SK-N-SH (cell line): ENCODE measurements around the gene SLC25A28. TPM values are rescaled to one million over a fixed set of nuclear protein-coding genes. Genes with fewer than 3 reads are reported as not detected.
"Not testable (repeated sequence)": the region's sequence is repeated elsewhere in the genome, so short reads cannot be mapped to it uniquely, and the experiment has no call there.

Experiments
- CTCF ChIA-PET: fragments of 300-600, 350-600 bp; formaldehyde crosslinking; extraction: SDS; loops from one replicate; lab custom pipeline; 2021; lab: Yijun Ruan, JAX
- POLR2A ChIA-PET: fragments of 350-600 bp; sonication (Branson Sonifier 250); formaldehyde crosslinking; extraction: SDS; loops from one replicate; lab custom pipeline; 2020; ENCODE audit warnings: antibody characterized with exemption, inconsistent platforms; lab: Yijun Ruan, JAX
- DNase-seq: peaks from one replicate; pipeline ENCODE4 v3.0.0; 2012
- H2AFZ ChIP-seq: fragments of 200-600 bp; sonication (generic); 2 replicates; pipeline ENCODE4 v1.8.1; 2016; ENCODE audit warnings: antibody characterized with exemption, mild to moderate bottlenecking, low read depth
- H3F3A ChIP-seq: fragments of 200-600 bp; sonication (generic); replicated peaks from 2 replicates; pipeline ENCODE3; 2016; ENCODE audit warnings: antibody characterized with exemption, mild to moderate bottlenecking; ENCODE audit not compliant: insufficient read depth
- H3K27ac ChIP-seq, 2 experiments: fragments of 200-500 bp in 1 of 2; fragments of 200-600 bp in 1 of 2; sonication (Bioruptor generic) in 1 of 2; sonication (generic), shearing (Covaris generic) in 1 of 2; 2 replicates each; pipeline versions ENCODE4 v1.5.1 to v1.6.1; 2014 to 2016; ENCODE audit warnings: low read depth in 2 of 2, inconsistent platforms in 1 of 2, low read length in 1 of 2, mild to moderate bottlenecking in 1 of 2, mixed read lengths in 1 of 2
- H3K27me3 ChIP-seq: fragments of 200-600 bp; sonication (generic), shearing (Covaris generic); 2 replicates; pipeline ENCODE4 v1.6.1; 2016; ENCODE audit warnings: mixed run types; ENCODE audit not compliant: insufficient read depth
- H3K36me3 ChIP-seq, 2 experiments: fragments of 200-500 bp in 1 of 2; fragments of 200-600 bp in 1 of 2; sonication (Bioruptor generic) in 1 of 2; sonication (generic) in 1 of 2; replicated peaks in 1 of 2; 2 replicates each; pipeline versions ENCODE3 to v1.5.1; 2014 to 2016; ENCODE audit warnings: low read length in 1 of 2, mild to moderate bottlenecking in 1 of 2; ENCODE audit not compliant: insufficient read depth in 2 of 2, control insufficient read depth in 1 of 2
- H3K4me1 ChIP-seq, 2 experiments: fragments of 200-500 bp in 1 of 2; fragments of 200-600 bp in 1 of 2; sonication (Bioruptor generic) in 1 of 2; sonication (generic), shearing (Covaris generic) in 1 of 2; 2 replicates each; pipeline versions ENCODE4 v1.5.1 to v1.6.1; 2014 to 2016; ENCODE audit warnings: low read depth in 1 of 2, low read length in 1 of 2, mixed run types in 1 of 2; ENCODE audit not compliant: insufficient read depth in 2 of 2, control insufficient read depth in 1 of 2
- H3K4me2 ChIP-seq: fragments of 200-600 bp; sonication (generic), shearing (Covaris generic); 2 replicates; pipeline ENCODE4 v1.6.1; 2017; ENCODE audit warnings: mixed run types
- H3K4me3 ChIP-seq, 2 experiments: fragments of 200-500 bp in 1 of 2; fragments of 200-600 bp in 1 of 2; sonication (Bioruptor generic) in 1 of 2; sonication (generic), shearing (Covaris generic) in 1 of 2; 2 replicates each; pipeline versions ENCODE4 v1.5.1 to v1.8.1; 2014 to 2016; ENCODE audit warnings: low read depth in 2 of 2, inconsistent platforms in 1 of 2, low read length in 1 of 2, mild to moderate bottlenecking in 1 of 2, mixed read lengths in 1 of 2, moderate library complexity in 1 of 2
- H3K79me2 ChIP-seq: fragments of 200-600 bp; sonication (generic); 2 replicates; pipeline ENCODE4 v1.8.1; 2017; ENCODE audit warnings: mild to moderate bottlenecking; ENCODE audit not compliant: insufficient read depth
- H3K9ac ChIP-seq: fragments of 200-600 bp; sonication (generic); 2 replicates; pipeline ENCODE4 v1.6.1; 2017; ENCODE audit warnings: mixed run types
- H3K9me2 ChIP-seq: fragments of 200-600 bp; sonication (generic); 2 replicates; pipeline ENCODE4 v1.6.1; 2017; ENCODE audit warnings: mixed run types
- H3K9me3 ChIP-seq: fragments of 200-600 bp; sonication (generic); 2 replicates; pipeline ENCODE4 v1.6.1; 2017; ENCODE audit warnings: mixed run types, mild to moderate bottlenecking, moderate library complexity
- H4K20me1 ChIP-seq: fragments of 200-600 bp; sonication (generic); 2 replicates; pipeline ENCODE4 v1.6.1; 2017; ENCODE audit warnings: mild to moderate bottlenecking, mixed run types; ENCODE audit not compliant: insufficient read depth
- ELF1 ChIP-seq: IDR thresholded peaks from 2 replicates; pipeline ENCODE4 v1.4.0; 2012
- FOSL2 ChIP-seq: IDR thresholded peaks from 2 replicates; pipeline ENCODE4 v1.4.0; 2012; ENCODE audit warnings: low read depth, mild to moderate bottlenecking, moderate library complexity, borderline replicate concordance
- FOXM1 ChIP-seq: IDR thresholded peaks from 2 replicates; pipeline ENCODE4 v1.4.0; 2012; ENCODE audit warnings: low read depth, mild to moderate bottlenecking
- GABPA ChIP-seq: IDR thresholded peaks from 2 replicates; pipeline ENCODE4 v1.4.0; 2012; ENCODE audit warnings: low read depth, mild to moderate bottlenecking
- GATA2 ChIP-seq: sonication (generic); formaldehyde crosslinking; IDR thresholded peaks from 2 replicates; pipeline ENCODE4 v1.5.0; 2020; ENCODE audit warnings: mild to moderate bottlenecking, missing genetic modification reagents
- JUND ChIP-seq: IDR thresholded peaks from 2 replicates; pipeline ENCODE4 v1.4.0; 2012
- MEF2A ChIP-seq: IDR thresholded peaks from 2 replicates; pipeline ENCODE4 v1.4.0; 2012; ENCODE audit warnings: low read depth, borderline replicate concordance
- MXI1 ChIP-seq: IDR thresholded peaks from 2 replicates; pipeline ENCODE4 v1.6.1; 2012; ENCODE audit warnings: mild to moderate bottlenecking, low read depth, low read length, improper control_type of control experiment
- NRF1 ChIP-seq: IDR thresholded peaks from 2 replicates; pipeline ENCODE4 v1.6.1; 2012; ENCODE audit warnings: low read depth, mild to moderate bottlenecking, low read length
- RAD21 ChIP-seq: IDR thresholded peaks from 2 replicates; pipeline ENCODE4 v1.6.1; 2012; ENCODE audit warnings: mild to moderate bottlenecking, low read length
- RCOR1 ChIP-seq: fragments of 150-350 bp; IDR thresholded peaks from 2 replicates; pipeline ENCODE4 v1.6.1; 2017; ENCODE audit warnings: antibody characterized with exemption, low read length
- RXRA ChIP-seq: IDR thresholded peaks from 2 replicates; pipeline ENCODE4 v1.4.0; 2012; ENCODE audit warnings: low read depth, mild to moderate bottlenecking, borderline replicate concordance
- SIN3A ChIP-seq: IDR thresholded peaks from 2 replicates; pipeline ENCODE4 v1.6.1; 2012; ENCODE audit warnings: low read depth, mild to moderate bottlenecking, low read length, moderate library complexity, borderline replicate concordance
- TAF1 ChIP-seq: IDR thresholded peaks from 2 replicates; pipeline ENCODE4 v1.6.1; 2012; ENCODE audit warnings: low read depth, mild to moderate bottlenecking, low read length, moderate library complexity, borderline replicate concordance
- YY1 ChIP-seq: IDR thresholded peaks from 2 replicates; pipeline ENCODE4 v1.4.0; 2012; ENCODE audit warnings: low read depth, mild to moderate bottlenecking
- WGBS: methylation state at CpG from one replicate; pipeline ENCODE4 v1.1.6; 2017; ENCODE audit warnings: low lambda C conversion rate; 5-methylcytosine and 5-hydroxymethylcytosine counted together
- polyA plus RNA-seq, 3 experiments: library from polyadenylated mRNA; depleted of rRNA; stranded (reverse); fragments of >200 nt; gene quantifications; 2 replicates each; pipeline ENCODE4 v1.2.3, GENCODE V29; 2012
- TF ChIP-seq, protein P1 (sequence below): fragments of 200-600 bp; sonication (generic); IDR thresholded peaks from 2 replicates; pipeline ENCODE4 v1.6.1; 2017; ENCODE audit warnings: antibody characterized with exemption, mild to moderate bottlenecking, moderate library complexity
- TF ChIP-seq, protein P2 (sequence below): fragments of 150-350 bp; IDR thresholded peaks from 2 replicates; pipeline ENCODE4 v1.6.1; 2016; ENCODE audit warnings: mild to moderate bottlenecking, low read depth, low read length
- TF ChIP-seq, protein P3 (sequence below): IDR thresholded peaks from 2 replicates; pipeline ENCODE4 v1.6.1; 2012; ENCODE audit warnings: mild to moderate bottlenecking, low read depth, low read length, moderate library complexity
- TF ChIP-seq, protein P4 (sequence below): IDR thresholded peaks from 2 replicates; pipeline ENCODE4 v1.4.0; 2012; ENCODE audit warnings: low read depth, borderline replicate concordance
- TF ChIP-seq, protein P5 (sequence below): IDR thresholded peaks from 2 replicates; pipeline ENCODE4; 2012

SLC25A28 gene
- polyA plus RNA-seq, 1 of the 3 experiments (the other 2 are of a cell fraction): 23.8 TPM

DNA sequence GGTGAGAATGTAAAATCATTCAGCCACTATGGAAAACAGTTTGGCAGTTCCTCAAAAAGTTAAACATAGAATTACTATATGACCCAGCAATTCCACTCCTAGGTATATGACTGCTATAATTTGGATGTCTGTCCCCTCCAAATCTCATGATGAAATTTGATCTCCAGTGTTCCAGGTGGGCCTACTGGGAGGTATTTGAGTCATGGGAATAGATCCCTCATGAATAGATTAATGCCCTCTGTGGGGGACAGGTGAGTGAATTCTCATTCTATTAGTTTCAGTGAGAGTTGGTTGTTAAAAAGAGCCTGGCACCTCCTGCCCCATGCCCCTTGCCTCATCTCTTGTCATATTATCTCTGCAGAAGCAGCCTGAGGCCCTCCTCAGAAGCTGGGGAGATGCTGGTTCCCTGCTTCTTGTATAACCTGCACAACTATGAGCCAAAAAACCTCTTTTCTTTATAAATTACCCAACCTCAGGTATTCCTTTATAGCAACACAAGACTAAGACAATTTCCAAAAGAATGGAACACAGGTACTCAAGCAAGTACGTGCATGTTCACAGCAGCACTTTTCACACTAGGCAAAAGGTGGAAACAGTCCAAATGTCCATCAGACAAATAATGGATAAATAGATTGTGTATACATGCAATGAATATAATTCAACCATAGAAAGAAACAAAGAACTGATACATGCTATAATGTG is 8.8 kb upstream of the SLC25A28 start:
- DNase-seq: no peak
- peaks cover 4% of the 10 kb centered on the region for H3F3A ChIP-seq
- H3K9me2 ChIP-seq: no peaks in the 10 kb centered on the region
- peaks cover 8 to 9% of the 10 kb centered on the region in 2 experiments; a peak in 3 of 4 replicates for H3K4me1 ChIP-seq
- POLR2A ChIA-PET: no interaction called here
- no peak overlapping the region for H3K4me2 ChIP-seq
- H3K27ac ChIP-seq: no peak overlapping the region
- no peak overlapping the region for H2AFZ ChIP-seq
- TF ChIP-seq ELF1: no peak
- no peak for TF ChIP-seq NRF1
- no peak for TF ChIP-seq RCOR1
- TF ChIP-seq, protein P1, sequence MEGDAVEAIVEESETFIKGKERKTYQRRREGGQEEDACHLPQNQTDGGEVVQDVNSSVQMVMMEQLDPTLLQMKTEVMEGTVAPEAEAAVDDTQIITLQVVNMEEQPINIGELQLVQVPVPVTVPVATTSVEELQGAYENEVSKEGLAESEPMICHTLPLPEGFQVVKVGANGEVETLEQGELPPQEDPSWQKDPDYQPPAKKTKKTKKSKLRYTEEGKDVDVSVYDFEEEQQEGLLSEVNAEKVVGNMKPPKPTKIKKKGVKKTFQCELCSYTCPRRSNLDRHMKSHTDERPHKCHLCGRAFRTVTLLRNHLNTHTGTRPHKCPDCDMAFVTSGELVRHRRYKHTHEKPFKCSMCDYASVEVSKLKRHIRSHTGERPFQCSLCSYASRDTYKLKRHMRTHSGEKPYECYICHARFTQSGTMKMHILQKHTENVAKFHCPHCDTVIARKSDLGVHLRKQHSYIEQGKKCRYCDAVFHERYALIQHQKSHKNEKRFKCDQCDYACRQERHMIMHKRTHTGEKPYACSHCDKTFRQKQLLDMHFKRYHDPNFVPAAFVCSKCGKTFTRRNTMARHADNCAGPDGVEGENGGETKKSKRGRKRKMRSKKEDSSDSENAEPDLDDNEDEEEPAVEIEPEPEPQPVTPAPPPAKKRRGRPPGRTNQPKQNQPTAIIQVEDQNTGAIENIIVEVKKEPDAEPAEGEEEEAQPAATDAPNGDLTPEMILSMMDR: no peak
- no peak for TF ChIP-seq RAD21
- TF ChIP-seq, protein P2, sequence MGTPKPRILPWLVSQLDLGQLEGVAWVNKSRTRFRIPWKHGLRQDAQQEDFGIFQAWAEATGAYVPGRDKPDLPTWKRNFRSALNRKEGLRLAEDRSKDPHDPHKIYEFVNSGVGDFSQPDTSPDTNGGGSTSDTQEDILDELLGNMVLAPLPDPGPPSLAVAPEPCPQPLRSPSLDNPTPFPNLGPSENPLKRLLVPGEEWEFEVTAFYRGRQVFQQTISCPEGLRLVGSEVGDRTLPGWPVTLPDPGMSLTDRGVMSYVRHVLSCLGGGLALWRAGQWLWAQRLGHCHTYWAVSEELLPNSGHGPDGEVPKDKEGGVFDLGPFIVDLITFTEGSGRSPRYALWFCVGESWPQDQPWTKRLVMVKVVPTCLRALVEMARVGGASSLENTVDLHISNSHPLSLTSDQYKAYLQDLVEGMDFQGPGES: no peak
- no peak for TF ChIP-seq RXRA
- TF ChIP-seq MXI1: no peak
- TF ChIP-seq FOSL2: no peak
- TF ChIP-seq, protein P3, sequence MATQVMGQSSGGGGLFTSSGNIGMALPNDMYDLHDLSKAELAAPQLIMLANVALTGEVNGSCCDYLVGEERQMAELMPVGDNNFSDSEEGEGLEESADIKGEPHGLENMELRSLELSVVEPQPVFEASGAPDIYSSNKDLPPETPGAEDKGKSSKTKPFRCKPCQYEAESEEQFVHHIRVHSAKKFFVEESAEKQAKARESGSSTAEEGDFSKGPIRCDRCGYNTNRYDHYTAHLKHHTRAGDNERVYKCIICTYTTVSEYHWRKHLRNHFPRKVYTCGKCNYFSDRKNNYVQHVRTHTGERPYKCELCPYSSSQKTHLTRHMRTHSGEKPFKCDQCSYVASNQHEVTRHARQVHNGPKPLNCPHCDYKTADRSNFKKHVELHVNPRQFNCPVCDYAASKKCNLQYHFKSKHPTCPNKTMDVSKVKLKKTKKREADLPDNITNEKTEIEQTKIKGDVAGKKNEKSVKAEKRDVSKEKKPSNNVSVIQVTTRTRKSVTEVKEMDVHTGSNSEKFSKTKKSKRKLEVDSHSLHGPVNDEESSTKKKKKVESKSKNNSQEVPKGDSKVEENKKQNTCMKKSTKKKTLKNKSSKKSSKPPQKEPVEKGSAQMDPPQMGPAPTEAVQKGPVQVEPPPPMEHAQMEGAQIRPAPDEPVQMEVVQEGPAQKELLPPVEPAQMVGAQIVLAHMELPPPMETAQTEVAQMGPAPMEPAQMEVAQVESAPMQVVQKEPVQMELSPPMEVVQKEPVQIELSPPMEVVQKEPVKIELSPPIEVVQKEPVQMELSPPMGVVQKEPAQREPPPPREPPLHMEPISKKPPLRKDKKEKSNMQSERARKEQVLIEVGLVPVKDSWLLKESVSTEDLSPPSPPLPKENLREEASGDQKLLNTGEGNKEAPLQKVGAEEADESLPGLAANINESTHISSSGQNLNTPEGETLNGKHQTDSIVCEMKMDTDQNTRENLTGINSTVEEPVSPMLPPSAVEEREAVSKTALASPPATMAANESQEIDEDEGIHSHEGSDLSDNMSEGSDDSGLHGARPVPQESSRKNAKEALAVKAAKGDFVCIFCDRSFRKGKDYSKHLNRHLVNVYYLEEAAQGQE: no peak
- no peak for TF ChIP-seq GATA2 (CRISPR knock-in tag)
- TF ChIP-seq, protein P4, sequence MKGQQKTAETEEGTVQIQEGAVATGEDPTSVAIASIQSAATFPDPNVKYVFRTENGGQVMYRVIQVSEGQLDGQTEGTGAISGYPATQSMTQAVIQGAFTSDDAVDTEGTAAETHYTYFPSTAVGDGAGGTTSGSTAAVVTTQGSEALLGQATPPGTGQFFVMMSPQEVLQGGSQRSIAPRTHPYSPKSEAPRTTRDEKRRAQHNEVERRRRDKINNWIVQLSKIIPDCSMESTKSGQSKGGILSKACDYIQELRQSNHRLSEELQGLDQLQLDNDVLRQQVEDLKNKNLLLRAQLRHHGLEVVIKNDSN: no peak
- TF ChIP-seq, protein P5, sequence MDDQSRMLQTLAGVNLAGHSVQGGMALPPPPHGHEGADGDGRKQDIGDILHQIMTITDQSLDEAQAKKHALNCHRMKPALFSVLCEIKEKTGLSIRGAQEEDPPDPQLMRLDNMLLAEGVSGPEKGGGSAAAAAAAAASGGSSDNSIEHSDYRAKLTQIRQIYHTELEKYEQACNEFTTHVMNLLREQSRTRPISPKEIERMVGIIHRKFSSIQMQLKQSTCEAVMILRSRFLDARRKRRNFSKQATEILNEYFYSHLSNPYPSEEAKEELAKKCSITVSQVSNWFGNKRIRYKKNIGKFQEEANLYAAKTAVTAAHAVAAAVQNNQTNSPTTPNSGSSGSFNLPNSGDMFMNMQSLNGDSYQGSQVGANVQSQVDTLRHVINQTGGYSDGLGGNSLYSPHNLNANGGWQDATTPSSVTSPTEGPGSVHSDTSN: no peak
- TF ChIP-seq GABPA: no peak
- TF ChIP-seq SIN3A: no peak
- no peak for TF ChIP-seq JUND
- TF ChIP-seq MEF2A: no peak
- TF ChIP-seq TAF1: no peak
- no peak for TF ChIP-seq YY1
- TF ChIP-seq FOXM1: no peak
- H3K9me3 ChIP-seq: no peaks in the 10 kb centered on the region
- no peak overlapping the region for H3K9ac ChIP-seq
- no peaks in the 10 kb centered on the region for H3K36me3 ChIP-seq
- no peaks in the 10 kb centered on the region for H4K20me1 ChIP-seq
- no peaks in the 10 kb centered on the region for H3K79me2 ChIP-seq
- no peaks in the 10 kb centered on the region for H3K27me3 ChIP-seq
- CTCF ChIA-PET: interaction anchor here (1.1 to 2.5 kb wide), 4 partner anchors 16 to 82 kb away, joined by 3 to 21 read pairs (median 8); no protein-coding TSS in a partner anchor
- H3K4me3 ChIP-seq: no peak overlapping the region
- WGBS: 91% methylated on average over 1 of the region's 1 CpG

DNA sequence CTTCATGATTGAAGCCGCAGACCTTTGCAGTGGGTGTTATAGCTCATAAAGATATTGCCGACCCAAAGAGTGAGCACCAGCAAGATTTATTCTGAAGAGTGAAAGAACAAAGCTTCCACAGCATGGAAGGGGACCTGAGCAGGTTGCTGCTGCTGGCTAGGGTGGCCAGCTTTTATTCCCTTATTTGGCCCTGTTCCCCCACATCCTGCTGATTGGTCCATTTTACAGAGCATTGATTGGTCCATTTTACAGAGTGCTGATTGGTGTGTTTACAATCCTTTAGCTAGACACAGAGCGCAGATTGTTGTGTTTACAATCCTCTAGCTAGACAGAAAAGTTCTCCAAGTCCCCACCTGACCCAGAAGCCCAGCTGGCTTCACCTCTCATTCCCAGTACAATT is 4.9 kb upstream of the SLC25A28 start:
- H3K4me3 ChIP-seq, H3K27ac ChIP-seq, H3K79me2 ChIP-seq, H3K9me2 ChIP-seq, H3K4me1 ChIP-seq, H3K27me3 ChIP-seq, H3K9ac ChIP-seq, H2AFZ ChIP-seq, H3K36me3 ChIP-seq, H3K4me2 ChIP-seq, H3K9me3 ChIP-seq, H4K20me1 ChIP-seq, DNase-seq, POLR2A ChIA-PET: not testable (repeated sequence)
- 69% methylated on average over 3 of the region's 3 CpGs for WGBS
- peaks cover 13% of the 10 kb centered on the region for H3F3A ChIP-seq
- CTCF ChIA-PET: interaction anchor here (1.1 to 1.5 kb wide), 2 partner anchors 14 to 86 kb away, joined by 4 read pairs; no protein-coding TSS in a partner anchor
